Uterus (tissue), 2 donors: ENCODE results near the gene ENO4.

ENCODE experiments used
- POLR2A ChIP-seq, 2 donors: fragments of 450-650 bp; IDR thresholded peaks; one replicate each; pipeline ENCODE4 v1.6.1; 2016; ENCODE audit warnings: antibody characterized with exemption in 2 of 2, mild to moderate bottlenecking in 1 of 2, moderate library complexity in 1 of 2
- TF ChIP-seq, protein P1 (sequence below), 4 experiments: fragments of 200-600 bp in 2 of 4; fragments of 450-650 bp in 2 of 4; sonication (generic) in 2 of 4; IDR thresholded peaks; one replicate each; pipeline ENCODE4 v1.5.1; 2016 to 2019; ENCODE audit warnings: antibody characterized with exemption in 4 of 4, mild to moderate bottlenecking in 2 of 4, moderate library complexity in 1 of 4

DNA sequence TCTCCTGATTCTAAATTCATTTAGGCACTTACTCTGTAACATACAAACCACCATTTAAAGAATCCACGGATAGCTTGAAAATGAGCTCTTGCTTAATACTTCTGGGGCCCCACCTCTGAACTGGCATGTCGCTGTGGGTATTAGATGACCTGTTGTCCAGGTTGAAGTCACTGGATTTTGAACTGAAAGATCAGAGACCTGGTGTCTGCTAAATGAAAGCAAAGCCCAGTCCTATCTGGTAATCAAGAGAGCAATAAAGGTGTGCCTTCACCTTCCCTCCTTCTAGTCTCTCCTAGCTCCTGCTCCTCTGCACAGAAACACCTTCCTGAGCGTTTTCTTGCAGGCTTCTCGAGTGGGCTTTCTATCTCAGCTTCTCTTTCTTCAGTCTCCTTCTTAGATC is 4.4 kb downstream of the ENO4 start:
- TF ChIP-seq, protein P1, sequence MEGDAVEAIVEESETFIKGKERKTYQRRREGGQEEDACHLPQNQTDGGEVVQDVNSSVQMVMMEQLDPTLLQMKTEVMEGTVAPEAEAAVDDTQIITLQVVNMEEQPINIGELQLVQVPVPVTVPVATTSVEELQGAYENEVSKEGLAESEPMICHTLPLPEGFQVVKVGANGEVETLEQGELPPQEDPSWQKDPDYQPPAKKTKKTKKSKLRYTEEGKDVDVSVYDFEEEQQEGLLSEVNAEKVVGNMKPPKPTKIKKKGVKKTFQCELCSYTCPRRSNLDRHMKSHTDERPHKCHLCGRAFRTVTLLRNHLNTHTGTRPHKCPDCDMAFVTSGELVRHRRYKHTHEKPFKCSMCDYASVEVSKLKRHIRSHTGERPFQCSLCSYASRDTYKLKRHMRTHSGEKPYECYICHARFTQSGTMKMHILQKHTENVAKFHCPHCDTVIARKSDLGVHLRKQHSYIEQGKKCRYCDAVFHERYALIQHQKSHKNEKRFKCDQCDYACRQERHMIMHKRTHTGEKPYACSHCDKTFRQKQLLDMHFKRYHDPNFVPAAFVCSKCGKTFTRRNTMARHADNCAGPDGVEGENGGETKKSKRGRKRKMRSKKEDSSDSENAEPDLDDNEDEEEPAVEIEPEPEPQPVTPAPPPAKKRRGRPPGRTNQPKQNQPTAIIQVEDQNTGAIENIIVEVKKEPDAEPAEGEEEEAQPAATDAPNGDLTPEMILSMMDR (IDR thresholded peaks at IDR 0.05) = no peak
- TF ChIP-seq POLR2A (IDR thresholded peaks at IDR 0.05) = no peak
